CD4-positive, alpha-beta T cell treated with Interleukin-17A for 1 hour (primary cell): Measurements from ENCODE around the gene MAGEA12.
"Not testable (repeated sequence)": the region's sequence is repeated elsewhere in the genome, so short reads cannot be mapped to it uniquely, and the experiment has no call there.

Experiments
- DNase-seq: peaks from one replicate; pipeline ENCODE4 v3.0.0-alpha.2; 2020

The MAGEA12 gene, protein sequence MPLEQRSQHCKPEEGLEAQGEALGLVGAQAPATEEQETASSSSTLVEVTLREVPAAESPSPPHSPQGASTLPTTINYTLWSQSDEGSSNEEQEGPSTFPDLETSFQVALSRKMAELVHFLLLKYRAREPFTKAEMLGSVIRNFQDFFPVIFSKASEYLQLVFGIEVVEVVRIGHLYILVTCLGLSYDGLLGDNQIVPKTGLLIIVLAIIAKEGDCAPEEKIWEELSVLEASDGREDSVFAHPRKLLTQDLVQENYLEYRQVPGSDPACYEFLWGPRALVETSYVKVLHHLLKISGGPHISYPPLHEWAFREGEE

DNA sequence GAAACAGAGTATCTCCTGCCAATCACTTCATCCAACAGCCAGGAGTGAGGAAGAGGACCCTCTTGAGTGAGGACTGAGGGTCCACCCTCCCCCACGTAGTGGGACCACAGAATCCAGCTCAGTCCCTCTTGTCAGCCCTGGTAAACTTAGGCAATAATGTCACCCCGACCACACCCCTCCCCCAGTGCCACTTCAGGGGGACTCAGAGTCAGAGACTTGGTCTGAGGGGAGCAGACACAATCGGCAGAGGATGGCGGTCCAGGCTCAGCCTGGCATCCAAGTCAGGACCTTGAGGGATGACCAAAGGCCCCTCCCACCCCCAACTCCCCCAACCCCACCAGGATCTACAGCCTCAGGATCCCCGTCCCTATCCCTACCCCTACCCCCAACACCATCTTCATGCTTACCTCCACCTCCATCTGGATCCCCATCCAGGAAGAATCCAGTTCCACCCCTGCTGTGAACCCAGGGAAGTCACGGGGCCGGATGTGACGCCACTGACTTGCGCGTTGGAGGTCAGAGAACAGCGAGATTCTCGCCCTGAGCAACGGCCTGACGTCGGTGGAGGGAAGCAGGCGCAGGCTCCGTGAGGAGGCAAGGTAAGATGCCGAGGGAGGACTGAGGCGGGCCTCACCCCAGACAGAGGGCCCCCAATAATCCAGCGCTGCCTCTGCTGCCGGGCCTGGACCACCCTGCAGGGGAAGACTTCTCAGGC, at the start of gene MAGEA12, which contains the start of gene CSAG1:
TSS of gene MAGEA12 (plus strand) at position 497 of the 715 bp plus-strand sequence. CDS start 2,405 bp downstream, outside the sequence.
TSS of gene CSAG1 (minus strand) at position 461 of the 715 bp plus-strand sequence. CDS start 1,261 bp downstream, outside the sequence.
- DNase-seq, result no peak

DNA sequence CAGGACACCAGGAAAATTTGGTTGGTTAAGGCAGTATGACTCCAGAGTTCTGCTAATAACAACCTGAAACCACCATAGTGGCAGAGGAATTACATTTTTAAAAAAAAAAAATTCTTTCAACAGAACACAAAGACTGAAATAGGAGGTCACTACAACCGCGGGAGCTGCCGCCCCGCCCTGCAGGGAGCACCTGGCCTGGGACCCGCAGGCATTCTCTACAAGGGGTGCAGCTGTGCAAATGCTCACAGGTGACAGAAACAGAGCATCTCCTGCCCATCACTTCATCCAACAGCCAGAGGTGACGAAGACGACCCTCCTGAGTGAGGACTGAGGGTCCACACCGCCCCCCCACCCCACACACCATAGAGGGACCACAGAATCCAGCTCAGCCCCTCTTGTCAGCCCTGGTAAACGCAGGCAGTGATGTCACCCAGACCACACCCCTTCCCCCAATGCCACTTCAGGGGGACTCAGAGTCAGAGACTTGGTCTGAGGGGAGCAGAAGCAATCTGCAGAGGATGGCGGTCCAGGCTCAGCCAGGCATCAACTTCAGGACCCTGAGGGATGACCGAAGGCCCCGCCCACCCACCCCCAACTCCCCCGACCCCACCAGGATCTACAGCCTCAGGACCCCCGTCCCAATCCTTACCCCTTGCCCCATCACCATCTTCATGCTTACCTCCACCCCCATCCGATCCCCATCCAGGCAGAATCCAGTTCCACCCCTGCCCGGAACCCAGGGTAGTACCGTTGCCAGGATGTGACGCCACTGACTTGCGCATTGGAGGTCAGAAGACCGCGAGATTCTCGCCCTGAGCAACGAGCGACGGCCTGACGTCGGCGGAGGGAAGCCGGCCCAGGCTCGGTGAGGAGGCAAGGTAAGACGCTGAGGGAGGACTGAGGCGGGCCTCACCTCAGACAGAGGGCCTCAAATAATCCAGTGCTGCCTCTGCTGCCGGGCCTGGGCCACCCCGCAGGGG, 35.3 kb upstream of the MAGEA12 start, which contains the start of gene MAGEA3:
TSS of gene MAGEA3 (plus strand) at position 843 of the 980 bp plus-strand sequence. CDS start 2,039 bp downstream, outside the sequence.
- not testable (repeated sequence) for DNase-seq

DNA sequence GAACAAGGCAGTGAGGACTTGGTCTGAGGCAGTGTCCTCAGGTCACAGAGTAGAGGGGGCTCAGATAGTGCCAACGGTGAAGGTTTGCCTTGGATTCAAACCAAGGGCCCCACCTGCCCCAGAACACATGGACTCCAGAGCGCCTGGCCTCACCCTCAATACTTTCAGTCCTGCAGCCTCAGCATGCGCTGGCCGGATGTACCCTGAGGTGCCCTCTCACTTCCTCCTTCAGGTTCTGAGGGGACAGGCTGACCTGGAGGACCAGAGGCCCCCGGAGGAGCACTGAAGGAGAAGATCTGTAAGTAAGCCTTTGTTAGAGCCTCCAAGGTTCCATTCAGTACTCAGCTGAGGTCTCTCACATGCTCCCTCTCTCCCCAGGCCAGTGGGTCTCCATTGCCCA, 33.2 kb upstream of the MAGEA12 start:
- DNase-seq, result not testable (repeated sequence)

DNA sequence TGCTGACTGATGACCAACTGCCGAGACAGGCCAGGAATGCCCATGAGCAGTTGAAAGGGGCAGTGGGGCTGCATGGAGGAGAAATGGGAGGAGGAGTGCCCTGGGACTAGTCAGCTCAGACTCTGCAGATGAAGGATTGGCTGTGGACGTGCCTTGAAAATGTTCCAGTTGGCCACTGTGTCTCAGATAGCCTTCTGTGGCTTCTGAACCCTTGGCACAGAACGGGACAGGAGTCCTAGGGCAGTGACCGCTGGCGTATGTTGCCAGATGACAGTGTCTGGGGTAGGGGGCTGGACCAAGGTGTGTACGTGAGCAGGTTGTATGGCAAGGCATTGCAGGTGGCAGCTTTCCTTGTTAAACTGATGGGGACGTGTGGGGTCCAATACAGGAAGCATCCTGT, 27.1 kb upstream of the MAGEA12 start:
- not testable (repeated sequence) for DNase-seq

DNA sequence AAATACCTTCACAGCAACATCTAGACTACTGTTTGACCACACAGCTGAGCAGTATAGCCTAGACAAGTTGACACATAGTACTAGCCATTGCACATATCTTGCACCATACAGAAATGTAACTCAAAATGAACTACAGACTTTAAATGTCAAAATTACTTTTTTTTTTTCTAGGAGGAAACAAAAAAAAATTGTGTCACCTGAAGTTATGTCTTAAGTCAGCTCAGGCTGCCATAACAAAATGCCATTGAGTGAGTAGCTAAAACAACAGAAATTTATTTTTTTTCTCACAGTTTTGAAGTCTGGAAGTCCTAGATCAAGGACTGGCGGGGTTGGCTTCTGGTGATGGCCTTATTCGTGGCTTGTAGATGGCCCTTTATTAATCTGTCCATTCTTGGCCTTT, 24.4 kb upstream of the MAGEA12 start, which contains the start of gene CSAG2:
TSS of gene CSAG2 (minus strand) at position 101 of the 400 bp plus-strand sequence. CDS start 161 bp downstream, outside the sequence.
- DNase-seq, result not testable (repeated sequence)

DNA sequence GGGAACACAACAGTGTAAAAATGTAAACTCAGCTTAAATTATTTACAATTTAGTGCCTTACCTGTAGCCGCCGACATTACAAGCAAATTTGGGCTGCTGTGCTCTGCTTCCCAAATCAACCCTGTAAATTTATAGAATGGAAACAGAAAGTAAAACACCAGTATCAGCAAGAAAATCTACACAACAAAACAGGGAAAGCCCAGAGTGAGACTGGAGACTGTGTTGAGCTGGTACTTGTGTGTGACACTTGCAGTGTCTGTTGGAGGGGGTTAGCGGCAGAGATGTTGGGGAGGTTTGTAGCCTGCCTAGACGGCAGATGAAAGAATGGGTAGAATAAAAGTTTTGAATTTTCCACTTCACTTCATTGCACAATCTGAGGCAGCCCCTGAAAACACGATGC, 20.4 kb upstream of the MAGEA12 start:
- not testable (repeated sequence) for DNase-seq

DNA sequence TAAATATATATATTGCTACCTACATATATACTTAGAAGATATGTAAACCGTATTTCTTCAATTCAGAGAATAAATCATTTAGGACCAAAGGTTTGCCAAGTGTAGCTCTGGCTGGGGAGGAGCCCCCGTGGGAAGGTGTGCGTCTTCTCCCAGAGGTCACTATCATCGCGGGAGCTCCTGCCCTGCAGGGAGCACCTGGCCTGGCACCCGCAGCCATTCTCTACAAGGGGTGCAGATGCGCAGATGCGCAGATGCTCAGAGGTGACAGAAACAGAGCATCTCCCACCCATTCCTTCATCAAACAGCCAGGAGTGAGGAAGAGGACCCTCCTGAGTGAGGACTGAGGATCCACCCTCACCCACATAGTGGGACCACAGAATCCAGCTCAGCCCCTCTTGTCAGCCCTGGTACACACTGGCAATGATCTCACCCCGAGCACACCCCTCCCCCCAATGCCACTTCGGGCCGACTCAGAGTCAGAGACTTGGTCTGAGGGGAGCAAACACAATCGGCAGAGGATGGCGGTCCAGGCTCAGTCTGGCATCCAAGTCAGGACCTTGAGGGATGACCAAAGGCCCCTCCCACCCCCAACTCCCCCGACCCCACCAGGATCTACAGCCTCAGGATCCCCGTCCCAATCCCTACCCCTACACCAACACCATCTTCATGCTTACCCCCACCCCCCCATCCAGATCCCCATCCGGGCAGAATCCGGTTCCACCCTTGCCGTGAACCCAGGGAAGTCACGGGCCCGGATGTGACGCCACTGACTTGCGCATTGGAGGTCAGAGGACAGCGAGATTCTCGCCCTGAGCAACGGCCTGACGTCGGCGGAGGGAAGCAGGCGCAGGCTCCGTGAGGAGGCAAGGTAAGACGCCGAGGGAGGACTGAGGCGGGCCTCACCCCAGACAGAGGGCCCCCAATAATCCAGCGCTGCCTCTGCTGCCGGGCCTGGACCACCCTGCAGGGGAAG, 19.5 kb upstream of the MAGEA12 start, which contains the start of gene MAGEA2B:
TSS of gene MAGEA2B (plus strand) at position 814 of the 973 bp plus-strand sequence. CDS start 2,479 bp downstream, outside the sequence.
- not testable (repeated sequence) for DNase-seq

DNA sequence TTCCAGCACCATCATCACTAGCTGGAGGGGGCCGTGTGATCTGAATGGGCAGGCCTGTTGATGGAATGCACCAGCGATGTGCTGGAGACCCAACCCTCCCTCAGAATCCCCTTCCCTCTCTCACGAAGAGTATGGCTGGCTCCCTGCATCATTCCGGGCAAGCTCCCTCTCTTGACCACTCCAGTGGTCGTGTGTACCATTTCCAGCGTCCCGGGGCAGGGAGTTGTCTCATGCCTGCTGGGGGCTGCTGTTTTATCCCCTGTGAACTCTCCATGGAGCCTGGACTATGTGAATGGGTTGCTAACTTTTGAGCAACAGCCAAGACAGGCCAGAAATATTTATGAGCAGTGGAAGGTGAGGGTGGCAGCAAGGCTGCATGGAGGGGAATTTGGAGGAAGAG, 8.1 kb upstream of the MAGEA12 start:
- no peak for DNase-seq

DNA sequence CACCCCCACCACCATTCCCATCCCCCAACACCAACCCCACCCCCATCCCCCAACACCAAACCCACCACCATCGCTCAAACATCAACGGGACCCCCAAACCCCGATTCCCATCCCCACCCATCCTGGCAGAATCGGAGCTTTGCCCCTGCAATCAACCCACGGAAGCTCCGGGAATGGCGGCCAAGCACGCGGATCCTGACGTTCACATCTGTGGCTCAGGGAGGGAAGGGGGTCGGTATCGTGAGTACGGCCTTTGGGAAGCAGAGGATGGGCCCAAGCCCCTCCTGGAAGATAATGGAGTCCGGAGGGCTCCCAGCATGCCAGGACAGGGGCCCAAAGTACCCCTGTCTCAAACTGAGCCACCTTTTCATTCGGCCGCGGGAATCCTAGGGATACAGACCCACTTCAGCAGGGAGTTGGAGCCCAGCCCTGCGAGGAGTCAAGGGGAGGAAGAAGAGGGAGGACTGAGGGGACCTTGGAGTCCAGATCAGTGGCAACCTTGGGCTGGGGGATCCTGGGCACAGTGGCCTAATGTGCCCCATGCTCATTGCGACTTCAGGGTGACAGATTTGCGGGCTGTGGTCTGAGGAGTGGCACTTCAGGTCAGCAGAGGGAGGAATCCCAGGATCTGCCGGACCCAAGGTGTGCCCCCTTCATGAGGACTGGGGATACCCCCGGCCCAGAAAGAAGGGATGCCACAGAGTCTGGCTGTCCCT, 744 bp downstream of the MAGEA12 start:
- not testable (repeated sequence) for DNase-seq

DNA sequence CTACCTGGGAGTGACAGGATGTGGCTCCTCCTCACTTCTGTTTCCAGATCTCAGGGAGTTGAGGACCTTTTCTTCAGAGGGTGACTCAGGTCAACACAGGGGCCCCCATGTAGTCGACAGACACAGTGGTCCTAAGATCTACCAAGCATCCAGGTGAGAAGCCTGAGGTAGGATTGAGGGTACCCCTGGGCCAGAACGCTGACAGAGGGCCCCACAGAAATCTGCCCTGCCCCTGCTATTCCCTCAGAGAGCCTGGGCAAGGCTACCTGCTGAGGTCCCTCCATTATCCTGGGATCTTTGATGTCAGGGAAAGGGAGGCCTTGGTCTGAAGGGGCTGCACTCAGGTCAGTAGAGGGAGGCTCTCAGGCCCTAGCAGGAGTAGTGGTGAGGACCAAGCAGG, 1.5 kb downstream of the MAGEA12 start:
- no peak for DNase-seq

DNA sequence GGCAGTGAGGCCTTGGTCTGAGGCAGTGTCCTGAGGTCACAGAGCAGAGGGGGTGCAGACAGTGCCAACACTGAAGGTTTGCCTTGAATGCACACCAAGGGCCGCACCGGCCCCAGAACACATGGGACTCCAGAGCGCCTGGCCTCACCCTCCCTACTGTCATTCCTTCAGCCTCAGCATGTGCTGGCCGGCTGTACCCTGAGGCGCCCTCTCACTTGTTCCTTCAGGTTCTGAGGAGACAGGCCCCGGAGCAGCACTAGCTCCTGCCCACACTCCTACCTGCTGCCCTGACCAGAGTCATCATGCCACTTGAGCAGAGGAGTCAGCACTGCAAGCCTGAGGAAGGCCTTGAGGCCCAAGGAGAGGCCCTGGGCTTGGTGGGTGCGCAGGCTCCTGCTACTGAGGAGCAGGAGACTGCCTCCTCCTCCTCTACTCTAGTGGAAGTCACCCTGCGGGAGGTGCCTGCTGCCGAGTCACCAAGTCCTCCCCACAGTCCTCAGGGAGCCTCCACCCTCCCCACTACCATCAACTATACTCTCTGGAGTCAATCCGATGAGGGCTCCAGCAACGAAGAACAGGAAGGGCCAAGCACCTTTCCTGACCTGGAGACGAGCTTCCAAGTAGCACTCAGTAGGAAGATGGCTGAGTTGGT, 2.4 kb downstream of the MAGEA12 start:
- DNase-seq, result no peak

DNA sequence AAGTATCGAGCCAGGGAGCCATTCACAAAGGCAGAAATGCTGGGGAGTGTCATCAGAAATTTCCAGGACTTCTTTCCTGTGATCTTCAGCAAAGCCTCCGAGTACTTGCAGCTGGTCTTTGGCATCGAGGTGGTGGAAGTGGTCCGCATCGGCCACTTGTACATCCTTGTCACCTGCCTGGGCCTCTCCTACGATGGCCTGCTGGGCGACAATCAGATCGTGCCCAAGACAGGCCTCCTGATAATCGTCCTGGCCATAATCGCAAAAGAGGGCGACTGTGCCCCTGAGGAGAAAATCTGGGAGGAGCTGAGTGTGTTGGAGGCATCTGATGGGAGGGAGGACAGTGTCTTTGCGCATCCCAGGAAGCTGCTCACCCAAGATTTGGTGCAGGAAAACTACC, 3.0 kb downstream of the MAGEA12 start:
- not testable (repeated sequence) for DNase-seq

DNA sequence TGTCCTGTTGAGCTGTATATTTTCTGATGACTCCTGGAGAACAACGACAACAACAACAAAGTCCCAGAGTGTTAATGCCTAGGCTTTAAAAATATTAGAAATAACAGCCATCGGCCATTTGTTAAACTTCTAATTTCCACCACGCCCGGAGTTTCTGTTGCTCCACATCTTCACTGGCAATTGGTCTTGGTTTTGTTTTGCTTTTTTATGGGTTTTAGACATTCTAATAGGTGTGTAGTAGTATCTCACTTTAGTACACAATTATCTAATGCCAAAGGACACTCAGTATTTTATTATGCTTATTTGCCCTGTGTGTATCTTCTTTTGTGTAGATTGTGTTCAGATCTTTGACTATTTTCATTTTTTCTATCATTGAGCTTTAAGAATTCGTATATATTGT, 5.0 kb downstream of the MAGEA12 start:
- no peak for DNase-seq

DNA sequence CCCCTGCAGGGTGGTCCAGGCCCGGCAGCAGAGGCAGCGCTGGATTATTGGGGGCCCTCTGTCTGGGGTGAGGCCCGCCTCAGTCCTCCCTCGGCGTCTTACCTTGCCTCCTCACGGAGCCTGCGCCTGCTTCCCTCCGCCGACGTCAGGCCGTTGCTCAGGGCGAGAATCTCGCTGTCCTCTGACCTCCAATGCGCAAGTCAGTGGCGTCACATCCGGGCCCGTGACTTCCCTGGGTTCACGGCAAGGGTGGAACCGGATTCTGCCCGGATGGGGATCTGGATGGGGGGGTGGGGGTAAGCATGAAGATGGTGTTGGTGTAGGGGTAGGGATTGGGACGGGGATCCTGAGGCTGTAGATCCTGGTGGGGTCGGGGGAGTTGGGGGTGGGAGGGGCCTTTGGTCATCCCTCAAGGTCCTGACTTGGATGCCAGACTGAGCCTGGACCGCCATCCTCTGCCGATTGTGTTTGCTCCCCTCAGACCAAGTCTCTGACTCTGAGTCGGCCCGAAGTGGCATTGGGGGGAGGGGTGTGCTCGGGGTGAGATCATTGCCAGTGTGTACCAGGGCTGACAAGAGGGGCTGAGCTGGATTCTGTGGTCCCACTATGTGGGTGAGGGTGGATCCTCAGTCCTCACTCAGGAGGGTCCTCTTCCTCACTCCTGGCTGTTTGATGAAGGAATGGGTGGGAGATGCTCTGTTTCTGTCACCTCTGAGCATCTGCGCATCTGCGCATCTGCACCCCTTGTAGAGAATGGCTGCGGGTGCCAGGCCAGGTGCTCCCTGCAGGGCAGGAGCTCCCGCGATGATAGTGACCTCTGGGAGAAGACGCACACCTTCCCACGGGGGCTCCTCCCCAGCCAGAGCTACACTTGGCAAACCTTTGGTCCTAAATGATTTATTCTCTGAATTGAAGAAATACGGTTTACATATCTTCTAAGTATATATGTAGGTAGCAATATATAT, 20.4 kb downstream of the MAGEA12 start, which contains the start of gene MAGEA2:
TSS of gene MAGEA2 (minus strand) at position 157 of the 965 bp plus-strand sequence. CDS start 2,479 bp downstream, outside the sequence.
- DNase-seq, result not testable (repeated sequence)

DNA sequence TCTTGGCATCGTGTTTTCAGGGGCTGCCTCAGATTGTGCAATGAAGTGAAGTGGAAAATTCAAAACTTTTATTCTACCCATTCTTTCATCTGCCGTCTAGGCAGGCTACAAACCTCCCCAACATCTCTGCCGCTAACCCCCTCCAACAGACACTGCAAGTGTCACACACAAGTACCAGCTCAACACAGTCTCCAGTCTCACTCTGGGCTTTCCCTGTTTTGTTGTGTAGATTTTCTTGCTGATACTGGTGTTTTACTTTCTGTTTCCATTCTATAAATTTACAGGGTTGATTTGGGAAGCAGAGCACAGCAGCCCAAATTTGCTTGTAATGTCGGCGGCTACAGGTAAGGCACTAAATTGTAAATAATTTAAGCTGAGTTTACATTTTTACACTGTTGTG, 21.3 kb downstream of the MAGEA12 start:
- DNase-seq, result not testable (repeated sequence)

DNA sequence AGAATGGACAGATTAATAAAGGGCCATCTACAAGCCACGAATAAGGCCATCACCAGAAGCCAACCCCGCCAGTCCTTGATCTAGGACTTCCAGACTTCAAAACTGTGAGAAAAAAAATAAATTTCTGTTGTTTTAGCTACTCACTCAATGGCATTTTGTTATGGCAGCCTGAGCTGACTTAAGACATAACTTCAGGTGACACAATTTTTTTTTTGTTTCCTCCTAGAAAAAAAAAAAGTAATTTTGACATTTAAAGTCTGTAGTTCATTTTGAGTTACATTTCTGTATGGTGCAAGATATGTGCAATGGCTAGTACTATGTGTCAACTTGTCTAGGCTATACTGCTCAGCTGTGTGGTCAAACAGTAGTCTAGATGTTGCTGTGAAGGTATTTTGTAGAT, 25.4 kb downstream of the MAGEA12 start, which contains the start of gene CSAG3:
TSS of gene CSAG3 (plus strand) at position 301 of the 400 bp plus-strand sequence.
- not testable (repeated sequence) for DNase-seq

DNA sequence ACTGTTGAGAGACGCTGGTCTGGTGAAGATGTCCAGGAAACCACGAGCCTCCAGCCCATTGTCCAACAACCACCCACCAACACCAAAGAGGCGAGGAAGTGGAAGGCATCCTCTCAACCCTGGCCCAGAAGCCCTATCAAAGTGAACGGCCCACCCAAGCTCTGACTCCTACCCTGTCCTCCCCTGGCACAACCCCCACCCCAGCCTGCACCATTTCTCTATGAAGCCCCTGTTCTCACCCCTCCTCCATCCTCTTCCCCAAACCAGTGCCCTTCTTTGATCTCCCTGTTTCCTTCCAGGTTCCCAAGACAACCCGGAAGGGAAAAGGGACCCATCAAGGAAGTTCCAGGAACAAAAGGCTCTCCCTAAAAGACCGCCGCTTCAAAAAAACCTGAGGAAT, 26.0 kb downstream of the MAGEA12 start:
- DNase-seq, result not testable (repeated sequence)

DNA sequence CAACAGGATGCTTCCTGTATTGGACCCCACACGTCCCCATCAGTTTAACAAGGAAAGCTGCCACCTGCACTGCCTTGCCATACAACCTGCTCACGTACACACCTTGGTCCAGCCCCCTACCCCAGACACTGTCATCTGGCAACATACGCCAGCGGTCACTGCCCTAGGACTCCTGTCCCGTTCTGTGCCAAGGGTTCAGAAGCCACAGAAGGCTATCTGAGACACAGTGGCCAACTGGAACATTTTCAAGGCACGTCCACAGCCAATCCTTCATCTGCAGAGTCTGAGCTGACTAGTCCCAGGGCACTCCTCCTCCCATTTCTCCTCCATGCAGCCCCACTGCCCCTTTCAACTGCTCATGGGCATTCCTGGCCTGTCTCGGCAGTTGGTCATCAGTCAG, 28.0 kb downstream of the MAGEA12 start:
- DNase-seq, result not testable (repeated sequence)
